Ovary (tissue), 3 donors: ENCODE measurements around the gene SOX12.

Source experiments
- CTCF ChIP-seq, 3 donors: fragments of 450-650 bp in 2 of 3; fragments of 200-600 bp in 1 of 3; IDR thresholded peaks; one replicate each; pipeline versions ENCODE4 v1.5.1 to v1.8.0; 2016 to 2022; ENCODE audit warnings: antibody characterized with exemption in 3 of 3, mild to moderate bottlenecking in 1 of 3
- EP300 ChIP-seq: sonication (generic); formaldehyde crosslinking; IDR thresholded peaks from one replicate; pipeline ENCODE4 v1.6.1; 2017; ENCODE audit warnings: antibody characterized with exemption
- donor health status: DM: no; HTN: no; CAD: no.

DNA sequence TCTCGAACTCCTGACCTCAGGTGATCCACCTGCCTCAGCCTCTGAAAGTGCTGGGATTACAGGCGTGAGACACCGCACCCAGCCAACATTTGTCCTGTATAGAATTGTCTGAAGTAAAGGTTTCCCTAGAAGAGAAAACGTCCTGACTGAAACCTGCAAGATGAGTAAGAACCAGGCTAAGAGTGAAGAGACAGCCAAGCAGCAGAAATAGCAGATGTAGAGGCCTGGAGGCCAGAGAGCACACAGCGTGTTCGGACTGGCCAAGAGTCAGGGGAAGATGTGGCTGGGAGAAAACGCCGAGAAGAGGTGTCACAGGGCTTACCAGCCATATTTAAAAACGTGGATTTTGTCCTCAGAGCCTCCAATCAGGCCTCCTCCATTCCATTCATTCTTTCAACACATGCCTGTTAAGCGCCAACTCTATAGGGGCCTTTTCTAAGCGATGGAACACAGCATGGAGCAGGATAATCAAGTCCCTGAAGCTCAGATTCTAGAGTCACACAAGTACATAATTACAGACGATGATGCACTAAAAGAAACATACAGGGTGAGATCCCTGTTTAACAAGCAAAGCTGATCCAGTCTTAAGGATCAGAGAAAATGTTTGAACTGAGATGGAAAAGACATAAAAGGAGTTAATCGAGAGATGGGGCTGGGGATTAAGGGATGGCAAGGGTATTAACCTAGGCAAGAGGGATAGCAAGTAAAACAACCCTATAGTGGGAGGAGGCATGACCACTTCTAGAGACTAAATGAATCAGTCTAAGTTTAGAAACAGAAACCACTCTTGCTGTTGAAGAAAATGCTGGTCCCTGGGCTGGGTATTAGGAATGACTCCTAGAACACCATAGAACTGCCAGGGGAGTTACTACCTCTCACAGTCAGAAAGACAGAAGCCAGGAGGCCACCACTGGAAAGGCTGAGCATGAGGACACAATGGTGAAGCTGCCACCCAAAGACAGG, 23.2 kb upstream of the SOX12 start:
- no peak for TF ChIP-seq CTCF (IDR thresholded peaks at IDR 0.05)
- no peak for TF ChIP-seq EP300
